AG09319 (cell line): ENCODE results near the gene SPARC.

ENCODE experiments used
- DNase-seq: peaks from one replicate; pipeline ENCODE4 v3.0.0-alpha.2; 2010; ENCODE audit warnings: low read depth; ENCODE audit errors: extremely low read depth
- CTCF ChIP-seq: IDR thresholded peaks from 2 replicates; pipeline ENCODE4 v1.5.1; 2011; ENCODE audit warnings: low read depth, mild to moderate bottlenecking, inconsistent platforms, low read length, moderate library complexity

Gene SPARC

GRCh38 chr5:151674626-151675610 is 11.8 kb downstream of the SPARC start:
- no peak for DNase-seq
- TF ChIP-seq CTCF = no peak

- DNase-seq = no peak
- no peak for TF ChIP-seq CTCF
Measured at GRCh38 chr5:151673421-151673820, 13.3 kb downstream of the SPARC start.

GRCh38 chr5:151672516-151672915 is 14.2 kb downstream of the SPARC start:
- DNase-seq = no peak
- no peak for TF ChIP-seq CTCF

GRCh38 chr5:151671950-151672349 is 14.8 kb downstream of the SPARC start:
- TF ChIP-seq CTCF = no peak
- DNase-seq = no peak

- DNase-seq = no peak
- TF ChIP-seq CTCF = no peak
Measured at GRCh38 chr5:151670953-151671636, 15.6 kb downstream of the SPARC start.

- DNase-seq = no peak
- TF ChIP-seq CTCF = no peak
Measured at GRCh38 chr5:151670083-151670686, 16.5 kb downstream of the SPARC start.
